ENCODE data around the gene DHX35.

The DHX35 gene, protein sequence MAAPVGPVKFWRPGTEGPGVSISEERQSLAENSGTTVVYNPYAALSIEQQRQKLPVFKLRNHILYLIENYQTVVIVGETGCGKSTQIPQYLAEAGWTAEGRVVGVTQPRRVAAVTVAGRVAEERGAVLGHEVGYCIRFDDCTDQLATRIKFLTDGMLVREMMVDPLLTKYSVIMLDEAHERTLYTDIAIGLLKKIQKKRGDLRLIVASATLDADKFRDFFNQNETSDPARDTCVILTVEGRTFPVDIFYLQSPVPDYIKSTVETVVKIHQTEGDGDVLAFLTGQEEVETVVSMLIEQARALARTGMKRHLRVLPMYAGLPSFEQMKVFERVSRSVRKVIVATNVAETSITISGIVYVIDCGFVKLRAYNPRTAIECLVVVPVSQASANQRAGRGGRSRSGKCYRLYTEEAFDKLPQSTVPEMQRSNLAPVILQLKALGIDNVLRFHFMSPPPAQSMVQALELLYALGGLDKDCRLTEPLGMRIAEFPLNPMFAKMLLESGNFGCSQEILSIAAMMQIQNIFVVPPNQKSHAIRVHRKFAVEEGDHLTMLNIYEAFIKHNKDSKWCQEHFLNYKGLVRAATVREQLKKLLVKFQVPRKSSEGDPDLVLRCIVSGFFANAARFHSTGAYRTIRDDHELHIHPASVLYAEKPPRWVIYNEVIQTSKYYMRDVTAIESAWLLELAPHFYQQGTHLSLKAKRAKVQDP

GRCh38 chr20:38962044-38962927 is at the start of gene DHX35:
Gene DHX35 (plus strand): TSS chr20:38962344. CDS start chr20:38962368, 24 bp downstream.
- peak; percentile 100 for DNase-seq (ENCODE audit: low spot score)

GRCh38 chr20:38915355-38915754 is 46.8 kb upstream of the DHX35 start:
- DNase-seq (ENCODE audit: low spot score): no peak

GRCh38 chr20:38917657-38918056 is 44.5 kb upstream of the DHX35 start:
- no peak for DNase-seq (ENCODE audit: low spot score)

DNA sequence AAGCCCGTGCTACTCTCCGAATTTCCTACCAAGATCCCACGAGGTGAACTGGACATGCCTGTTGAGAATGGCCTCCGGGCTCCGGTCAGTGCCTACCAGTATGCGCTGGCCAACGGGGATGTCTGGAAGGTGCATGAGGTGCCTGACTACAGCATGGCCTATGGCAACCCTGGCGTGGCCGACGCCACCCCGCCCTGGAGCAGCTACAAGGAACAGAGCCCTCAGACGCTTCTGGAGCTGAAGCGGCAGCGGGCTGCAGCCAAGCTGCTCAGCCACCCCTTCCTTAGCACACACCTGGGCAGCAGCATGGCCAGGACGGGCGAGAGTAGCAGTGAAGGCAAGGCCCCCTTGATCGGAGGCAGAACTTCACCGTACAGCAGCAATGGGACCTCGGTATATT is 44.0 kb upstream of the DHX35 start:
- DNase-seq (ENCODE audit: low spot score): no peak

DNA sequence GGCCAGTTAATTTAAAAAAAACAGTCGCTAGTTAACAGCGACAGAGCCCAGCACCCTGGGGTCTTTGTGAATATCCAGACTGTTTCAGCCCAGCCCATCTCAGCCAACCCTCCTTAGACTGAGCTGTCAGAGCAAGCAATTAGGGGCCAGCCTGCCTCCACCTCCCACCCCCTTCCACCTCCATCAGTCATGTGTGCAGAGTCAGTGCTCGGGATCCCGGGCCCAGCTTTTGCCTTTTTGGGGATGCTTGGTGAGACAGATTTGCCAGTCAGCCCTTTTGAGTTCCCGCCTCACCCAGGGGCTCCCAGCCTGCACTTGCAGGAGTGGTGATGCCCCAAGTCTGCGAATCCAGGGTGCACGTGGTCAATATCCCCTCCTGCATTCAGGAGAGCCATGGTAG is 42.5 kb upstream of the DHX35 start:
- no peak for DNase-seq (ENCODE audit: low spot score)

- DNase-seq (ENCODE audit: low spot score): no peak
Measured at GRCh38 chr20:38920411-38920810, 41.7 kb upstream of the DHX35 start.

DNA sequence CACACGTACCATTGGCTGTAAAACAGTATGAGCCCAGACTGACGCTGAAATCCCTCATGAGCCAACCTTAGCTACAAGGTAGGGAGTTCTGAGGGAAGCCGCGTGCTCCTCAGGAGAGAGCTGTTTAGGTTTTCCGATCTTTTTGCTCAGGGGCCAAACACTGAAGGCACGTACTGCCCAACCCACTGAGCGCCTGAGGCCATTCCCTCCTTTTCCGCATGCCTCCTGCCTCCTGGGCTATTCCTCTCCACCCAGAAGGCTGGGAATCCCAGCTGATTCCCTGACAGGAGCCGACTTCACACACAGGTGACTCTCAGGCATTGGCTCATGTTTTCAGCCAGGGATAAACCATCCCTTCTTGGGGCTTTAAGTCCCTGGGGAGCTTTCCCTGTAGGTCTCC is 41.3 kb upstream of the DHX35 start:
- DNase-seq (ENCODE audit: low spot score): no peak

DNA sequence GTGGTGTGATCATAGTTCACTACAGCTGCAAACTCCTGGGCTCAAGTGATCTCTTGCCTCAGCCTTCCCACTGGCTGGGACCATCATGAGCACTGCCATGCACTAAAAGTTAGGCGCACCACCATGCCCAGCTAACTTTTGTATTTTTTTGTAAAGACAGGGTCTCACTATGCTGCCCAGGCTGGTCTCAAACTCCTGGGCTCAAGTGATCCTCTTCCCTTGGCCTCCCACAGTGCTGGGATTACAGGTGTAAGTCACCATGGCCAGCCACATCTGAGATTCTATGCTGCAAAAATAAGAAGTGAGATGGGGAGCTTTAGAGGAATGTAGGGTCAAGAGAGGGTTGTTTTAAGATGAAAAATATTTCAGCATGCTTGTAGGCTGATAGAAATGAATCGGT is 37.4 kb upstream of the DHX35 start:
- DNase-seq (ENCODE audit: low spot score): no peak

GRCh38 chr20:38926142-38926933 is 35.8 kb upstream of the DHX35 start, which contains the start of gene FAM83D:
Gene FAM83D (plus strand): TSS chr20:38926417. CDS start chr20:38926443, 26 bp downstream.
- DNase-seq (ENCODE audit: low spot score): peak; percentile 100

GRCh38 chr20:38926934-38927616 is 35.1 kb upstream of the DHX35 start:
- no peak for DNase-seq (ENCODE audit: low spot score)

DNA sequence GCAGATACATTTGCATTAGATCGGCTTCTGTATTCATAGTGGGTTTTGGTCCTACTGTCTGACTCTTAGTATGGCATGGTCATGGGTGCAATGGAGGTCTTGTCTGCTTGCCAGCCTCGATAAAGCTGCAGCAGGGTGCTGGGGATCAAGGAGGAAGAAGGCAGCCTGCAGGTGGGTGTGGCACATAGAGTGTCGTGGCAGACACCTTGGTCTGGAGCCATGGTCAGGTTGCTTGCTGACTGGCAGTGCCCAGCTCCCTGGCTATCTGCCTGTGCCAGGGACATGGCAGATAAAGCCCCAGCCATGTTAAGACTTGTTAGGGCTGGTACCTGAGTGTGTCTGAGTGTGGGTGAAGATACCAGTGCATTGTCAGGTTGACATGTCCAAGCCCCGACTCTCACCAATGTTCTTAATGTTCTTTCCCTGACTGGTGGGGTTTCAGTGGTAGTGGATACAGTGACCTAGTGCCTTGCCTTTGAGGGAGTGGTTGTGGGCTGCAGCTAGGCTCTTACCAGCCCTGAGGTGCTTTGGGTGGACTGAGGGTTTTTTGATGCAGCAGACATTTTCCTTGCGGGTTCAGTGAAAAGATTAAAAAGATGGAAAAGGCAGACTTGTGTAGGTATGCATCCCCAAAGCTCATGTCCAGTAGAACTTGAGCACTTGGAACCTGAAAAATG is 34.1 kb upstream of the DHX35 start:
- no peak for DNase-seq (ENCODE audit: low spot score)

DNA sequence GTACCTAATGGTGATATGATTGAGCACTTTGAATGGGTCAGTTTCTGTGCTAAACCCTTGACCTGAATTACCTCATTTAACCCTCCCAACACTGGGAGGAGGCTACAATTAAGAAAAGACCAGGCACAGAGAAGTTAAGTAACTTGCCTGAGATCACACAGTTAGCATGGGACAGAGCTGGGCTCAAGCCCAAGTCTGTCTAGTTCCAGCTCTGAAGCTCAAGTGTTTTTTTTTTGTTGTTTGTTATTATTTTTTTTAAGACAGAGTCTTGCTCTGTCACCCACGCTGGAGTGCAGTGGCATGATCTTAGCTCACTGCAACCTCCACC is 31.9 kb upstream of the DHX35 start:
- no peak for DNase-seq (ENCODE audit: low spot score)

DNA sequence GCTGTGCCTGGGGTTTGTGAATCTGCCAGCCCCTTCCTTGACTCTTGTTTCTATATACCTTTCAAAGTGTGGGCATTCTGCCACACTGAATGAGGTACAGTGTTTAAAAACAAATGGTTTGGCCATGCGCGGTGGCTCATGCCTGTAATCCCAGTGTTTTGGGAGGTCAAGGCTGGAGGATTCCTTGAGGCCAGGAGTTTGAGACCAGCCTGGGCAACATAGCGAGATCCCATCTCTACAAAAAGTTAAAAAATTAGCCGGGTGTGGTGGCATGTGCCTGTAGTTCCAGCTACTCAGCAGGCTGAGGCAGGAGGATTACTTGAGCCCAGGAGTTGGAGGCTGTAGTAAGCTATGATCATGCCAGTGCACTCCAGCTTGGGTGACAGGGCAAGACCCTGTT is 30.2 kb upstream of the DHX35 start:
- DNase-seq (ENCODE audit: low spot score): no peak

GRCh38 chr20:38932457-38933120 is 29.6 kb upstream of the DHX35 start:
- peak; percentile 29 for DNase-seq (ENCODE audit: low spot score)

DNA sequence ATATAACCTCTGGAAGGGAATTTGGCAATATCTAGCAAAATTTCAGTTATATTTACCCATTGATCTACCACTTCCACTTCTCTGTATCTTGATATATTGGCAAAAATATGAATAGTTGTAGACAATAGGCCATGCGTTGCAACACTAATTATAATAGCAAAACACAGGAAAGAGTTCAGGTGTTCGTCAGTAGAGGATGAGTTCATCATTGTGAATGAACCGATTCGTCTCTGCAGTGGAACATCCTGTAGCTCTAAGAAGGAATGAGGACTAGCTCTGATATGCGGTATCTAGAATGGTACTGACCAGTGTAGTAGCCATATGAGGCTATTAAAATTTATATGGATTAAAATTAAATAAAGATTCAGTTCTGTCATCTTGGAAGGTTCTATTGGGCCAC is 27.6 kb upstream of the DHX35 start:
- no peak for DNase-seq (ENCODE audit: low spot score)

DNA sequence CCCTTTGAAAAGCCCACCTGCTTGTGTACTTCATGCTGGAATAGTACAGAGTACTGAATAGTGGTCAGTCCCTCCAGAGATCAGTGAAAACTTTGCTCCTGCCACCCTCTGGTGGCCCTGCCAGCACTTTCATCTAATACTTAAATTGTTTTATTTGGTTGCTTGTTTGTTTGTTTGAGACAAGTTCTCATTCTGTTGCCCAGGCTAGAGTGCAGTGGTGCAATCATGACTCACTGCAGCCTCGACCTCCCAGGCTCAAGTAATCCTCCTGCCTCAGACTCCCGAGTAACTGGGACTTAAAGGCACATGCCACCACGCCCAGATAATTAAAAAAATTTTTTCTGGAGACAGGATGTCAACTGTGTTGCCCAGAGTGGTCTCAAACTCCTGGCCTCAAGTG is 26.9 kb upstream of the DHX35 start:
- DNase-seq (ENCODE audit: low spot score): peak; percentile 28

DNA sequence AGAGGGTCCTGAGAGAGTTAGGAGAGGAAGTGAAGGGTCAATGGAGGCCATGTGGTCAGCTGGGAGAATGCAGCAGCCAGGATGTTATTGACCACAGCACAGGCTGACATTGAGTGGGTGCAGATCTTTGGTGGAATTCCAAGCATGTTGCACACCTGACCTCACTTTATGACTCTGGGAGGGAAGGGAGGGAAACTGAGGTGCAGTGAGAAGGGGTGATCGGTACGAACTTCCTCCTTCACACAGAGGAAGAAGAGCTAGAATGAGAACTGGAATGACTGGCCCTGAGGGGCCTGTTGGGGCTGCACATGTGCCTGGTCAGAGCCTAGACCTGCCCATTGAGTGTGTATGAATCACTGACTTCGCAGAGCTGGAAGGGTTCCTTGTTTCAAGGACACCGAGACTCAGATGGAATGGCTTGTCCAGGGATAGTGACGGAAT is 26.2 kb upstream of the DHX35 start:
- no peak for DNase-seq (ENCODE audit: low spot score)

DNA sequence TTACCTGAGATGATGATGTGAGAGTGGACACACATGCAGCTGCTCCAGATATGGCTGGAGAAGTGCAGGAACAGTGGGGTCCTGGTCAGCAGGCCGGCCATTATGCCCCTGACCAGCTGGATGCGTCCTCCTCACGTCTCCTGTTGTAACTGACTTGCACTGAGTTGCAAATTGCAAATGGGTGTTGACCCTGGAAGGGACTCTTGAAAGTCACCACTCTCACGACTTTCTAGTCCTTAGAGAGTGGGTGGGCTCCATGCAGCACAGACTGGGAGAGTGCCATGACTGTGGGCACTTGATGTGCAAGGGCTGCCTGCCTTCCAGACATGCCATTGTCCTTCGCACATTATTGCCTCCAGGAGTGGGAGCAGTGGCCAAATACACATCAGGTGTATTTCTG is 25.1 kb upstream of the DHX35 start:
- DNase-seq (ENCODE audit: low spot score): no peak

GRCh38 chr20:38937978-38938473 is 24.1 kb upstream of the DHX35 start:
- no peak for DNase-seq (ENCODE audit: low spot score)

- DNase-seq (ENCODE audit: low spot score): no peak
Measured at GRCh38 chr20:38939686-38940085, 22.5 kb upstream of the DHX35 start.
